Sigmoid colon (tissue), 7 donors: ENCODE results near the gene PTPRT. TPM values are rescaled to one million over a fixed set of nuclear protein-coding genes. Genes with fewer than 3 reads are reported as not detected.

Experiments
- DNase-seq: peaks from one replicate; pipeline ENCODE4 v3.0.0-alpha.2; 2019
- H3K27ac ChIP-seq, 4 donors: fragments of 200-600 bp; sonication (generic); one replicate each; pipeline ENCODE4 v1.5.1; 2016 to 2019; ENCODE audit warnings: mild to moderate bottlenecking in 1 of 4
- H3K27me3 ChIP-seq, 3 donors: fragments of 200-600 bp; sonication (generic); one replicate each; pipeline ENCODE4 v1.5.1; 2019; ENCODE audit warnings: mild to moderate bottlenecking in 1 of 3
- H3K36me3 ChIP-seq, 4 donors: fragments of 200-600 bp; sonication (generic); one replicate each; pipeline ENCODE4 v1.5.1; 2016 to 2019
- H3K4me1 ChIP-seq, 4 donors: fragments of 200-600 bp; sonication (generic); one replicate each; pipeline ENCODE4 v1.5.1; 2017 to 2019
- H3K4me3 ChIP-seq, 4 donors: fragments of 200-600 bp; sonication (generic); one replicate each; pipeline ENCODE4 v1.5.1; 2017 to 2019; ENCODE audit warnings: mild to moderate bottlenecking in 2 of 4, moderate library complexity in 1 of 4
- H3K9me3 ChIP-seq, 4 donors: fragments of 200-600 bp in 3 of 4; sonication (generic) in 3 of 4; one replicate each; pipeline versions ENCODE4 v1.5.1 to v1.6.1; 2013 to 2019
- EP300 ChIP-seq, 4 donors: sonication (generic); formaldehyde crosslinking; IDR thresholded peaks; one replicate each; pipeline ENCODE4 v1.6.1; 2017; ENCODE audit warnings: antibody characterized with exemption in 4 of 4
- POLR2A ChIP-seq, 2 donors: fragments of 450-650 bp; IDR thresholded peaks; one replicate each; pipeline ENCODE4 v1.6.1; 2016; ENCODE audit warnings: antibody characterized with exemption in 2 of 2, mild to moderate bottlenecking in 2 of 2, moderate library complexity in 2 of 2
- POLR2AphosphoS5 ChIP-seq, 4 donors: sonication (generic); formaldehyde crosslinking; IDR thresholded peaks; one replicate each; pipeline ENCODE4 v1.6.1; 2017; ENCODE audit warnings: antibody characterized with exemption in 4 of 4
- WGBS, 2 donors: extraction: QIAGEN DNeasy Blood & Tissue Kit; methylation state at CpG; one replicate each; pipeline ENCODE4 v1.1.7; 2013; 5-methylcytosine and 5-hydroxymethylcytosine counted together
- intact Hi-C: fragments of 100-400 bp; cut with DNase I; formaldehyde crosslinking; loops from one replicate; pipeline ENCODE4 v1.15.1; 2023
- polyA plus RNA-seq, 3 donors: library from polyadenylated mRNA; stranded (reverse); fragments of 200-250 nt; gene quantifications; one replicate each; pipeline ENCODE4 v1.2.3, GENCODE V29; 2013
- total RNA-seq, 4 donors: library from RNA; depleted of rRNA; stranded (reverse); fragments of >200 nt; gene quantifications; one replicate each; pipeline ENCODE4 v1.1.0, GENCODE V29; 2016
- TF ChIP-seq, protein P1 (sequence below), 4 experiments: fragments of 450-650 bp in 3 of 4; fragments of 200-600 bp in 1 of 4; IDR thresholded peaks; one replicate each; pipeline ENCODE4 v1.5.1; 2016 to 2019; ENCODE audit warnings: antibody characterized with exemption in 4 of 4, mild to moderate bottlenecking in 3 of 4, moderate library complexity in 2 of 4
- donor health status: healthy with polysubstance abuse.
- donor health status: Bipolar disorder and iron deficiency.
- donor health status: healthy.

PTPRT gene
- total and polyA plus RNA-seq, 7 donors = under 0.01 to 0.41 (median 0.12) TPM; not detected in 3

DNA sequence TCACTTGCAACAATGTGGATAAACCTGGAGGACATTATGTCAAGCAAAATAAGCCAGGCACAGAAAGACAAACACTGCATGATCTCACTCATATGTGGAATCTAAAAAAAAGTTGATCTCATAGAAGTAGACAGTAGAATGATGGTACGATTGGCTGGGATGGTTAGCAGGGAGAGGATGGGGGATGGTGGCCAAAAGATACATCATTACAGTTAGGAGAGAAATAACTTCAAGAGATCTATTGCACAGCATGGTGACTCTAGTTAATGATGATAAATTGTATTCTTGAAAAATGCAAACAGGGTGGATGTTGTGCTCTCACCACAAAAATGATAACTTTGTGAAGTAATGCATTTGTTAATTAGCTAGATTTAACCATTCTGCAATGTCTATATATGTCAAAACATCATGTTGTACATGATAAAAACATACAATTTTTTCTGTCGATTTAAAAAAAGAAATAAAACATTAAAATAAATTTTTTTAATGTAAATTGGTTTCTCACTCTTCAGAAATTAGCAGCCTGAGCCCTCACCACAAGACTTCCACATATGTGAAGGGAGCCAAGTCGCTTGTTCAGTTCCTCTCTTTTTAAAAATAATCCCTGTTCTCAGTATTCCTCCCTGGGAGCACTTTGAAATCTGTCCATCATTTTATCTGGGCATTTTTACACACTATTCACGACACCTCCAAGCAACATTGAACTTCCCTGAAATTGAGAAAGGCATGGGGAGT is 34.2 kb downstream of the PTPRT start:
- intact Hi-C loops = no loop called here
- Histone ChIP-seq H3K27me3 (no peaks in the 10 kb centered on the region), H3K27ac (no peak overlapping the region), H3K4me1 (no peaks in the 10 kb centered on the region), H3K36me3 (no peaks in the 10 kb centered on the region), H3K4me3 (no peak overlapping the region), H3K9me3 (peaks cover 0 to 3% (median 0%) of the 10 kb centered on the region in 4 donors)
- 41 to 69% methylated on average over 4 of the region's 4 CpGs for WGBS, 2 donors
- TF ChIP-seq, protein P1, sequence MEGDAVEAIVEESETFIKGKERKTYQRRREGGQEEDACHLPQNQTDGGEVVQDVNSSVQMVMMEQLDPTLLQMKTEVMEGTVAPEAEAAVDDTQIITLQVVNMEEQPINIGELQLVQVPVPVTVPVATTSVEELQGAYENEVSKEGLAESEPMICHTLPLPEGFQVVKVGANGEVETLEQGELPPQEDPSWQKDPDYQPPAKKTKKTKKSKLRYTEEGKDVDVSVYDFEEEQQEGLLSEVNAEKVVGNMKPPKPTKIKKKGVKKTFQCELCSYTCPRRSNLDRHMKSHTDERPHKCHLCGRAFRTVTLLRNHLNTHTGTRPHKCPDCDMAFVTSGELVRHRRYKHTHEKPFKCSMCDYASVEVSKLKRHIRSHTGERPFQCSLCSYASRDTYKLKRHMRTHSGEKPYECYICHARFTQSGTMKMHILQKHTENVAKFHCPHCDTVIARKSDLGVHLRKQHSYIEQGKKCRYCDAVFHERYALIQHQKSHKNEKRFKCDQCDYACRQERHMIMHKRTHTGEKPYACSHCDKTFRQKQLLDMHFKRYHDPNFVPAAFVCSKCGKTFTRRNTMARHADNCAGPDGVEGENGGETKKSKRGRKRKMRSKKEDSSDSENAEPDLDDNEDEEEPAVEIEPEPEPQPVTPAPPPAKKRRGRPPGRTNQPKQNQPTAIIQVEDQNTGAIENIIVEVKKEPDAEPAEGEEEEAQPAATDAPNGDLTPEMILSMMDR (IDR thresholded peaks at IDR 0.05) = no peak
- TF ChIP-seq POLR2AphosphoS5 (IDR thresholded peaks at IDR 0.05) (no peak), EP300 (IDR thresholded peaks at IDR 0.05) (no peak), POLR2A (IDR thresholded peaks at IDR 0.05) (no peak)
- DNase-seq = no peak

DNA sequence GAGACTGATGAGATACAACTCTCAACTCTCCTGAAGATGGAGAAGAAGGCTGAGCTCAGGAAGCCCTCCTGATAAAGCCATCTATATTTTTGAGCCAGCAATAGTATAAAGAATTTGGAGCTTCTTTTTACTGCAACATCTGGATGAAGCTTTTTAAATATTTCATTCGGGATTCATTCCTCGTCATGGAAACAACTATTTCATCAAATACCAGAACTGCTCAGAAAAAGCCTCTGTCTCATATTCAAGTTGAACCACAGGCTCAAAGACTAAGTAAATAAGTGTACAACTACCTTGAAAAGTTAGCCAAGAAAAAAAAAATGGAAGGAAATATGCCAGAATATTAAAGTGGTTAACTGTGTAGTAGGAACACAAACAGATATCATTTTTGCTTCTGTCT is 37.8 kb downstream of the PTPRT start:
- H3K36me3 ChIP-seq = no peaks in the 10 kb centered on the region
- H3K4me3 ChIP-seq = no peak overlapping the region
- no peaks in the 10 kb centered on the region for H3K4me1 ChIP-seq
- no peak for TF ChIP-seq POLR2AphosphoS5 (IDR thresholded peaks at IDR 0.05)
- no peak for TF ChIP-seq EP300 (IDR thresholded peaks at IDR 0.05)
- TF ChIP-seq POLR2A (IDR thresholded peaks at IDR 0.05) = no peak
- TF ChIP-seq, protein P1 (IDR thresholded peaks at IDR 0.05) = no peak
- no peak for DNase-seq
- intact Hi-C loops = no loop called here
- H3K27ac ChIP-seq = no peak overlapping the region
- WGBS, 2 donors = 81 to 85% methylated on average over 2 of the region's 2 CpGs
- no peaks in the 10 kb centered on the region for H3K9me3 ChIP-seq
- no peaks in the 10 kb centered on the region for H3K27me3 ChIP-seq

DNA sequence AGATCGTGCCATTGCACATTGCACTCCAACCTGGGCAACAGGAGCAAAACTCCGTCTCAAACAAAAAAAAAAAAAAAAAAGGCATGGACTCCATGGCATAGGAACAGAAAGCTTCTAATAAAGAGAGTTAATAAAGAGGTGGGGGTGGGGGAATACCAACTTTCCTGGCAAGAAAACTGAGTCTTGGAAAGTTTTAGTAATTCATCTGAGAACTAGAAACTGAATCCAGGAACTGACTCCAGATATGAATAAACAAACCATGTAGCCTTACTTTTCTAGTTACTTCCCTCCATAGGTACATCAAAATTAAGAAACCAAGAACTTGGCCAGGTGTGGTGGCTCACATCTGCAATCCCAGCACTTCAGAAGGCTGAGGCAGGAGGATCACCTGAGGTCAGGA is 38.5 kb downstream of the PTPRT start:
- TF ChIP-seq, protein P1 (IDR thresholded peaks at IDR 0.05) = no peak
- TF ChIP-seq POLR2AphosphoS5 (IDR thresholded peaks at IDR 0.05) (no peak), POLR2A (IDR thresholded peaks at IDR 0.05) (no peak), EP300 (IDR thresholded peaks at IDR 0.05) (no peak)
- H3K36me3 ChIP-seq = no peaks in the 10 kb centered on the region
- no peak for DNase-seq
- H3K27me3 ChIP-seq = no peaks in the 10 kb centered on the region
- no peak overlapping the region for H3K4me3 ChIP-seq
- no peaks in the 10 kb centered on the region for H3K9me3 ChIP-seq
- WGBS, 2 donors = 88 to 96% methylated on average over 2 of the region's 2 CpGs
- H3K4me1 ChIP-seq = no peaks in the 10 kb centered on the region
- intact Hi-C loops = no loop called here
- H3K27ac ChIP-seq = no peak overlapping the region

DNA sequence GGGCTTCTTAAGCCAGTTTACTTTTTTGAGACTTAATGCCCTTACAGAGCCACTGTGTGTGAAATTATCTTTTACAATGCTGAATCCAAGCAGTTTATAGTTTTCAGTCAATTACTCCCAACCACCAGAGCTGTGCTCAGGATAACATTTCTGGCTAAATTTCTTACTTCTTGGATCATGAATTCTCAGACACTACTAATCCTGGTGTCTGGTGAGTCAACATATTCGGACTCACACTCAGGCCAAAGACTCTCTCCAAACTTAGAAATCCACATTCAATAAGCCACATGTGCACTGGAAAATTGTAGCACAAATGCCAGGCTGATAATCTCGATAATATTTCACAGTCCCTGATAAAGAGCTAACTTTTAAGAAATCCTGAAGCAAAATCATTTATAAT is 49.0 kb downstream of the PTPRT start:
- Histone ChIP-seq H3K27me3 (no peaks in the 10 kb centered on the region), H3K36me3 (no peaks in the 10 kb centered on the region), H3K4me1 (no peaks in the 10 kb centered on the region), H3K27ac (no peak overlapping the region), H3K9me3 (no peaks in the 10 kb centered on the region), H3K4me3 (no peak overlapping the region)
- intact Hi-C loops = no loop called here
- no peak for TF ChIP-seq POLR2AphosphoS5 (IDR thresholded peaks at IDR 0.05)
- no peak for TF ChIP-seq POLR2A (IDR thresholded peaks at IDR 0.05)
- TF ChIP-seq EP300 (IDR thresholded peaks at IDR 0.05) = no peak
- TF ChIP-seq, protein P1 (IDR thresholded peaks at IDR 0.05) = no peak
- 71 to 73% methylated on average over 2 of the region's 2 CpGs for WGBS, 2 donors
- no peak for DNase-seq
